HepG2 (cell line): Measurements from ENCODE around the gene PLPPR3. TPM values are rescaled to one million over a fixed set of nuclear protein-coding genes. Genes with fewer than 3 reads are reported as not detected.

Experiments used
- ATAC-seq: fragments of 200-7000 bp; cut with Tn5 transposase; 3 replicates; pipeline ENCODE4 v1.9.1; 2020; ENCODE audit warnings: mild to moderate bottlenecking, moderate library complexity
- BruUV-seq: library from RNA; stranded (reverse); fragments of 400-500 nt; replicated peaks from 2 replicates; lab custom pipeline; 2021; lab: Mats Ljungman, UMichigan
- CTCF ChIA-PET: fragments of 300-600 bp; formaldehyde crosslinking; extraction: SDS; loops from one replicate; lab custom pipeline; 2021; ENCODE audit warnings: low total read pairs, inconsistent platforms, low intra/inter-chr PET ratio; lab: Yijun Ruan, JAX
- POLR2A ChIA-PET: fragments of 350-600 bp; sonication (Branson Sonifier 250); formaldehyde crosslinking; loops from one replicate; lab custom pipeline; 2020; ENCODE audit warnings: antibody characterized with exemption, inconsistent platforms; lab: Yijun Ruan, JAX
- DNase-seq: peaks from one replicate; pipeline ENCODE4 v3.0.0-alpha.2; 2015; ENCODE audit warnings: low spot score
- FAIRE-seq: peaks from 3 replicates; lab custom pipeline; 2011; peaks lifted over from hg19 to GRCh38; lab: Jason Lieb, UNC
- H2AFZ ChIP-seq: one replicate; pipeline ENCODE4 v1.6.1; 2011; ENCODE audit warnings: low read length, inconsistent platforms
- H3K27ac ChIP-seq: fragments of 300-600 bp; 3 replicates; pipeline ENCODE4 v1.8.0; 2011; ENCODE audit warnings: mixed run types, mild to moderate bottlenecking, mixed read lengths, low read length, inconsistent platforms; ENCODE audit not compliant: insufficient read depth; ENCODE audit errors: extremely low read length
- H3K27me3 ChIP-seq, 2 experiments: fragments of 200-600 bp in 1 of 2; 2 replicates in 1 of 2; 3 replicates in 1 of 2; pipeline versions ENCODE4 v1.6.0 to v1.8.0; 2011; ENCODE audit warnings: low read length in 2 of 2, mild to moderate bottlenecking in 2 of 2, moderate library complexity in 2 of 2, inconsistent platforms in 1 of 2; ENCODE audit not compliant: insufficient read depth in 2 of 2, control insufficient read depth in 1 of 2
- H3K36me3 ChIP-seq, 2 experiments: fragments of 200-600 bp in 1 of 2; replicated peaks in 1 of 2; 2 replicates in 1 of 2; 3 replicates in 1 of 2; pipeline versions ENCODE4 v1.5.1 to v1.8.0; 2011; ENCODE audit warnings: low read length in 2 of 2, inconsistent platforms in 1 of 2; ENCODE audit not compliant: insufficient read depth in 2 of 2, control insufficient read depth in 1 of 2
- H3K4me1 ChIP-seq: 2 replicates; pipeline ENCODE4 v1.5.1; 2012; ENCODE audit warnings: low read length, inconsistent platforms; ENCODE audit not compliant: insufficient read depth
- H3K4me2 ChIP-seq: 2 replicates; pipeline ENCODE4 v1.6.0; 2011; ENCODE audit warnings: low read depth, low read length, inconsistent platforms
- H3K4me3 ChIP-seq, 3 experiments: fragments of 200-600 bp in 1 of 3; sonication (generic), shearing (Covaris generic) in 1 of 3; replicated peaks in 1 of 3; 2 replicates each; pipeline ENCODE4 v1.5.1; 2011 to 2016; ENCODE audit warnings: low read length in 3 of 3, inconsistent platforms in 2 of 3, low read depth in 2 of 3, mild to moderate bottlenecking in 2 of 3, control low read depth in 1 of 3, mixed read lengths in 1 of 3; ENCODE audit not compliant: insufficient read depth in 1 of 3
- H3K79me2 ChIP-seq: one replicate; pipeline ENCODE4 v1.6.1; 2011; ENCODE audit warnings: low read length, inconsistent platforms; ENCODE audit not compliant: insufficient read depth
- H3K9ac ChIP-seq: 2 replicates; pipeline ENCODE4 v1.6.0; 2011; ENCODE audit warnings: mild to moderate bottlenecking, low read depth, low read length, inconsistent platforms; ENCODE audit not compliant: insufficient read depth
- H3K9me3 ChIP-seq: 2 replicates; pipeline ENCODE4 v1.5.1; 2012; ENCODE audit warnings: mild to moderate bottlenecking, low read length
- H4K20me1 ChIP-seq: 2 replicates; pipeline ENCODE4 v1.6.0; 2011; ENCODE audit warnings: inconsistent platforms, mild to moderate bottlenecking, low read length, moderate library complexity; ENCODE audit not compliant: insufficient read depth
- DMAP1 ChIP-seq: IDR thresholded peaks from 2 replicates; pipeline ENCODE4 v1.6.1; 2016
- JUN ChIP-seq: sonication (generic); formaldehyde crosslinking; IDR thresholded peaks from 2 replicates; pipeline ENCODE4 v1.4.0; 2020; ENCODE audit warnings: mild to moderate bottlenecking, missing genetic modification reagents
- MYNN ChIP-seq: sonication (generic); formaldehyde crosslinking; IDR thresholded peaks from 2 replicates; pipeline ENCODE4 v1.4.0; 2020; ENCODE audit warnings: mild to moderate bottlenecking, low read depth, missing genetic modification reagents
- NFYC ChIP-seq: IDR thresholded peaks from 2 replicates; pipeline ENCODE4 v1.6.1; 2016; ENCODE audit warnings: missing genetic modification reagents, missing compliant biosample characterization
- SIX4 ChIP-seq: sonication (generic); formaldehyde crosslinking; IDR thresholded peaks from 2 replicates; pipeline ENCODE4 v1.4.0; 2020; ENCODE audit warnings: missing genetic modification reagents
- SP1 ChIP-seq, 2 experiments: fragments of 450-650 bp in 1 of 2; sonication (generic) in 1 of 2; formaldehyde crosslinking in 1 of 2; IDR thresholded peaks; 2 replicates each; pipeline versions ENCODE4 v1.4.0 to v1.6.1; 2016 to 2020; ENCODE audit warnings: missing genetic modification reagents in 1 of 2
- ZC3H4 ChIP-seq: sonication (generic); formaldehyde crosslinking; IDR thresholded peaks from 2 replicates; pipeline ENCODE4 v1.4.0; 2020; ENCODE audit warnings: missing genetic modification reagents, borderline replicate concordance
- ZFX ChIP-seq: sonication (generic); formaldehyde crosslinking; IDR thresholded peaks from 2 replicates; pipeline ENCODE4 v1.4.0; 2020; ENCODE audit warnings: mild to moderate bottlenecking, low read depth, missing genetic modification reagents, moderate library complexity
- ZNF124 ChIP-seq: sonication (generic); formaldehyde crosslinking; IDR thresholded peaks from 2 replicates; pipeline ENCODE4 v1.4.0; 2020; ENCODE audit warnings: missing genetic modification reagents
- WGBS: methylation state at CpG from one replicate; pipeline ENCODE4 v1.1.6; 2017; ENCODE audit warnings: low lambda C conversion rate; 5-methylcytosine and 5-hydroxymethylcytosine counted together
- in situ Hi-C: cut with HindIII; loops from 2 replicates; pipeline ENCODE4 v1.10.0; 2017; ENCODE audit warnings: low pct_unique_long_range_greater_than_20kb; ENCODE audit not compliant: extremely low pct_ligation_motif_present
- intact Hi-C: fragments of 100-400 bp; cut with micrococcal nuclease; formaldehyde crosslinking; loops from one replicate; pipeline ENCODE4 v1.10.0; 2022; ENCODE audit not compliant: unreplicated experiment
- polyA plus RNA-seq, 8 experiments: library from polyadenylated mRNA; depleted of rRNA in 3 of 8; stranded (reverse) in 7 of 8; unstranded in 1 of 8; fragments of >200 nt; fragmentation: Illumina TruSeq in 4 of 8; extraction: Trizol in 4 of 8; gene quantifications; 2 replicates each; pipeline versions ENCODE4 v1.2.1 to v1.2.3, GENCODE V29; 2011 to 2016; ENCODE audit warnings: low read depth in 4 of 8, missing spikeins in 1 of 8, mixed read lengths in 1 of 8; ENCODE audit not compliant: insufficient read depth in 1 of 8
- total RNA-seq, 5 experiments: library from RNA; depleted of rRNA; stranded (reverse); fragments of >200 nt; fragmentation: Illumina TruSeq; extraction: Trizol; gene quantifications; 2 replicates each; pipeline ENCODE4 v1.2.3, GENCODE V29; 2016; ENCODE audit warnings: low read depth in 1 of 5
- TF ChIP-seq, protein P1 (sequence below): sonication (generic); formaldehyde crosslinking; IDR thresholded peaks from 2 replicates; pipeline ENCODE4 v1.5.0; 2020; ENCODE audit warnings: missing genetic modification reagents
- TF ChIP-seq, protein P2 (sequence below): sonication (generic); formaldehyde crosslinking; IDR thresholded peaks from 2 replicates; pipeline ENCODE4 v1.4.0; 2020; ENCODE audit warnings: missing genetic modification reagents, borderline replicate concordance
- TF ChIP-seq, protein P3 (sequence below): sonication (generic); formaldehyde crosslinking; IDR thresholded peaks from 2 replicates; pipeline ENCODE4 v1.4.0; 2020; ENCODE audit warnings: mild to moderate bottlenecking, missing genetic modification reagents
- TF ChIP-seq, protein P4 (sequence below): sonication (generic); formaldehyde crosslinking; IDR thresholded peaks from 2 replicates; pipeline ENCODE4 v1.5.0; 2020; ENCODE audit warnings: missing genetic modification reagents, mild to moderate bottlenecking, borderline replicate concordance

The PLPPR3 gene
- total and polyA plus RNA-seq, 2 of the 13 experiments (the other 11 are each of a cell fraction or from before 2014, with no cell fraction given) = 0.07 to 0.16 TPM

DNA sequence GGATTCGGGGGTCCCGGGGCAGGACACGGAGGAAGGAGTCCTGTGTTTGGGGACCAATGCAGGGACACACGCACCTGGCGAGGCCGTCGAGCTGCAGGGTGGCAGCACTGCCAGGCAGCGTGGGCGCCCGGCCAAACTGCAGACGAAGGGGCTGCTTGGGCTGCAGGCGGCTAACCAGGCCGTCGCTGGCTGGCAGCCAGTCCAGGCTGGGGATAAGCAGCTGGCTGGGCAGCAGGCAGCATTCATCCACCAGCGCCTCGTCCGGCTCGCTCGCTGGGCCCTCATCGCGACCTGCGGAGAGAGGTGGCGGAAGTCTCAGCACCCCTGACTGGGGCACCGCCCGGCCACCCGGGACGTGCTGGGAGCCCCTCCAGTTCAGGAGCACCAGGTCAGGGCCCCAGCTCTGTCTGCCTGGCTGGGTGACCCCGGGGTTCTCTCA, 49.2 kb upstream of the PLPPR3 start:
- H2AFZ ChIP-seq = no peak overlapping the region
- intact Hi-C loops (no loop called here), in situ Hi-C loops (no loop called here)
- no peak for FAIRE-seq
- H4K20me1 ChIP-seq = no peaks in the 10 kb centered on the region
- ChIA-PET POLR2A (no interaction called here), CTCF (no interaction called here)
- peak overlapping the region; percentile 40 for H3K27ac ChIP-seq
- H3K36me3 ChIP-seq = peaks cover 3 to 12% of the 10 kb centered on the region in 2 experiments; a peak in 3 of 5 replicates
- H3K4me1 ChIP-seq = no peaks in the 10 kb centered on the region
- H3K27me3 ChIP-seq = no peaks in the 10 kb centered on the region
- H3K4me3 ChIP-seq = no peak overlapping the region
- DNase-seq = no peak
- ATAC-seq = no peak
- TF ChIP-seq SIX4 (CRISPR knock-in tag) = no peak
- 0 out of 2 replicates have a peak, but pooled peaks have one; percentile 15 for TF ChIP-seq MYNN (CRISPR knock-in tag)
- TF ChIP-seq, protein P1, sequence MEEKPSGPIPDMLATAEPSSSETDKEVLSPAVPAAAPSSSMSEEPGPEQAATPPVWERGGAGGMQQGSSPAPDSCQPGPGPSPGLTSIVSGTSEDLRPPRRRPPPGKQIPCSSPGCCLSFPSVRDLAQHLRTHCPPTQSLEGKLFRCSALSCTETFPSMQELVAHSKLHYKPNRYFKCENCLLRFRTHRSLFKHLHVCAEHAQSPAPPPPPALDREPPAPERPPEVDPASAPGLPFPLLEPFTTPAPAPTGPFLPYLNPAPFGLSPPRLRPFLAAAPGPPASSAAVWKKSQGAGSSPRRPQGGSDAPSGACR (CRISPR knock-in tag) = no peak
- WGBS = 97% methylated on average over 17 of the region's 28 CpGs
- no peaks in the 10 kb centered on the region for H3K79me2 ChIP-seq
- no peaks in the 10 kb centered on the region for H3K9me3 ChIP-seq
- H3K4me2 ChIP-seq = no peak overlapping the region
- no peak overlapping the region for H3K9ac ChIP-seq
- BruUV-seq = no TSS peak

DNA sequence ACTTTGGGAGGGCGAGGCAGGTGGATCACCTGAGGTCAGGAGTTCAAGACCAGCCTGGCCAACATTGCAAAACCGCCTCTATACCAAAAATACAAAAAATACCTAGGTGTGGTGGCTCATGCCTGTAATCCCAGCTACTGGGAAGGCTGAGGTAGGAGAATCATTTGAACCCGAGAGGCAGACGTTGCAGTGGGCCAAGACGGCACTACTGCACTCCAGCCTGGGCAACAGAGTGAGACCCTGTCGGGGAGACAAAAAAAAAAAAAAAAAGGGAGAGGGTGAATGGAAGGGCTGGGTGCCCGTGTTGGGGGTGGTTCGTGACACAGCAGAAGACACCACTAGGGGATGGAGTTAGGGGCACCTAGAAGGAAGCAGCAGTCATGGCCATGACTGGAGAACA, 48.6 kb upstream of the PLPPR3 start:
- ChIA-PET POLR2A (no interaction called here), CTCF (no interaction called here)
- H4K20me1 ChIP-seq = no peaks in the 10 kb centered on the region
- H3K9me3 ChIP-seq = no peaks in the 10 kb centered on the region
- peaks cover 3 to 12% of the 10 kb centered on the region in 2 experiments; a peak in 2 of 5 replicates for H3K36me3 ChIP-seq
- no peak overlapping the region for H3K9ac ChIP-seq
- H3K4me2 ChIP-seq = no peak overlapping the region
- H3K27me3 ChIP-seq = no peaks in the 10 kb centered on the region
- no peak overlapping the region for H2AFZ ChIP-seq
- no peaks in the 10 kb centered on the region for H3K79me2 ChIP-seq
- WGBS = 95% methylated on average over 8 of the region's 8 CpGs
- no peak overlapping the region for H3K4me3 ChIP-seq
- intact Hi-C loops = no loop called here
- in situ Hi-C loops = no loop called here
- ATAC-seq = no peak
- BruUV-seq = no TSS peak
- DNase-seq = no peak
- no peak overlapping the region for H3K27ac ChIP-seq
- H3K4me1 ChIP-seq = no peaks in the 10 kb centered on the region
- FAIRE-seq = no peak
- TF ChIP-seq DMAP1 (CRISPR knock-in tag) (no peak), NFYC (no peak), SP1 (IDR thresholded peaks at IDR 0.05) (no peak), SP1 (CRISPR knock-in tag; IDR thresholded peaks at IDR 0.05) (no peak), JUN (CRISPR knock-in tag) (no peak), ZC3H4 (no peak), ZFX (CRISPR knock-in tag) (no peak), ZNF124 (CRISPR knock-in tag) (no peak)
- TF ChIP-seq, protein P2, sequence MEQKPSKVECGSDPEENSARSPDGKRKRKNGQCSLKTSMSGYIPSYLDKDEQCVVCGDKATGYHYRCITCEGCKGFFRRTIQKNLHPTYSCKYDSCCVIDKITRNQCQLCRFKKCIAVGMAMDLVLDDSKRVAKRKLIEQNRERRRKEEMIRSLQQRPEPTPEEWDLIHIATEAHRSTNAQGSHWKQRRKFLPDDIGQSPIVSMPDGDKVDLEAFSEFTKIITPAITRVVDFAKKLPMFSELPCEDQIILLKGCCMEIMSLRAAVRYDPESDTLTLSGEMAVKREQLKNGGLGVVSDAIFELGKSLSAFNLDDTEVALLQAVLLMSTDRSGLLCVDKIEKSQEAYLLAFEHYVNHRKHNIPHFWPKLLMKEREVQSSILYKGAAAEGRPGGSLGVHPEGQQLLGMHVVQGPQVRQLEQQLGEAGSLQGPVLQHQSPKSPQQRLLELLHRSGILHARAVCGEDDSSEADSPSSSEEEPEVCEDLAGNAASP (CRISPR knock-in tag) = no peak
- TF ChIP-seq, protein P3, sequence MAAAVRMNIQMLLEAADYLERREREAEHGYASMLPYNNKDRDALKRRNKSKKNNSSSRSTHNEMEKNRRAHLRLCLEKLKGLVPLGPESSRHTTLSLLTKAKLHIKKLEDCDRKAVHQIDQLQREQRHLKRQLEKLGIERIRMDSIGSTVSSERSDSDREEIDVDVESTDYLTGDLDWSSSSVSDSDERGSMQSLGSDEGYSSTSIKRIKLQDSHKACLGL = no peak
- TF ChIP-seq, protein P4, sequence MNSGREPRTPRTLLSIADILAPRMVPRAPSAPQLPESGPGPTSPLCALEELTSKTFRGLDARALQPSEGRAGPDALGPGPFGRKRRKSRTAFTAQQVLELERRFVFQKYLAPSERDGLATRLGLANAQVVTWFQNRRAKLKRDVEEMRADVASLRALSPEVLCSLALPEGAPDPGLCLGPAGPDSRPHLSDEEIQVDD (CRISPR knock-in tag) = no peak
